Esophagus muscularis mucosa (tissue), 3 donors: ENCODE data around the gene SAMMSON.
A peak's percentile ranks its signal among the peaks of the same experiment; 100 is the strongest.

ENCODE experiments used
- CTCF ChIP-seq, 3 experiments: fragments of 200-600 bp in 2 of 3; fragments of 450-650 bp in 1 of 3; sonication (generic) in 2 of 3; IDR thresholded peaks; one replicate each; pipeline ENCODE4 v1.5.1; 2017 to 2019; ENCODE audit warnings: antibody characterized with exemption in 3 of 3, mild to moderate bottlenecking in 2 of 3, moderate library complexity in 1 of 3
- POLR2AphosphoS5 ChIP-seq, 2 donors: sonication (generic); formaldehyde crosslinking; IDR thresholded peaks; one replicate each; pipeline ENCODE4 v1.6.1; 2017; ENCODE audit warnings: antibody characterized with exemption in 2 of 2

GRCh38 chr3:70065696-70066253, 66.2 kb downstream of the SAMMSON start:
- TF ChIP-seq CTCF (IDR thresholded peaks at IDR 0.05) (peak in 2 of 3 experiments; percentile 28), POLR2AphosphoS5 (IDR thresholded peaks at IDR 0.05) (no peak)
